NOMO-1 treated with dmso at 0.1 percent for 144 hours (cell line): ENCODE results near the gene POLN.
"Not testable (repeated sequence)": the region's sequence is repeated elsewhere in the genome, so short reads cannot be mapped to it uniquely, and the experiment has no call there.

ENCODE experiments used
- DNase-seq: peaks from one replicate; lab custom pipeline; 2025; ENCODE audit not compliant: unreplicated experiment; lab: John Stamatoyannopoulos, UW

The POLN gene

DNA sequence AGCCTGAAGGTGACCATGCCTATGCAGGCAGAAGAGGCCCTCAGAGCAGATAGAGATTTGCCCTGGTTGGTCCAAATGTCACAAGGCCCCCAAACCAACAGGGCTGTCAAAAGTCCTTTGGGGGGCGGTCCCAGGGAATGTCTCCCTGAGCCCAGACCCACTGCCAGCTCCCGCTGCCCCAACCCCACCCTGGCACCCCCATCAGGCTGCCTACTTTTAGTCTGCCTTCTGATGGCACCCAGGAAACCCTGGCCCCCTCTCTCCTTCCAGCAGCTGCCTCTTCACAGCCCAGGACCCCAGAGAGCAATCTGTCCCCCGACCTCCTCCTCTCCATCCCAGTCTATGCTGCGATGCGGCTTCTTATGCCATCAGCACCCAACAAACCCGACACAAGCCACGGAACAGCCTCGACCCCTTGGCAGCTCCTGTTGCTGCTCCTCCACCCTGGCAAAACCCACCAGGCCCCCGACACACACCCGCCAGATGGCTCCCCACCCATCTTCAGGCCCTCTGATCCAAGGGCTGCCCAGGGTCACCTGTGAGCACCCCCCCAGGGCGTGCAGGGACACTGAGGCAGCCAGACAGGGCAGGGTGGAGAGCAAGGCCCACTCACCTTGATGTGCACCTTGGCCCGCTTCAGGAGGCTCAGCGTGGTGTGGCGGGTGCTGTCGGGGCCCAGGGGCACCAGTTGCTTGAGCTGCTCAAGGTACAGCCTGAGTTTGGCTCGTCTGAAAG, 10.0 kb upstream of the POLN start:
- no peak for DNase-seq

GRCh38 chr4:2251073-2251794, 9.3 kb upstream of the POLN start:
- DNase-seq, result no peak

- no peak for DNase-seq
Measured at GRCh38 chr4:2250357-2251072, 8.6 kb upstream of the POLN start.

GRCh38 chr4:2249526-2250356, 7.8 kb upstream of the POLN start:
- DNase-seq, result no peak

GRCh38 chr4:2248821-2249261, 6.9 kb upstream of the POLN start:
- no peak for DNase-seq

- DNase-seq, result no peak
Measured at GRCh38 chr4:2248044-2248780, 6.3 kb upstream of the POLN start.

GRCh38 chr4:2247128-2248043, 5.5 kb upstream of the POLN start:
- DNase-seq, result no peak

GRCh38 chr4:2246384-2247127, 4.6 kb upstream of the POLN start:
- no peak for DNase-seq

DNA sequence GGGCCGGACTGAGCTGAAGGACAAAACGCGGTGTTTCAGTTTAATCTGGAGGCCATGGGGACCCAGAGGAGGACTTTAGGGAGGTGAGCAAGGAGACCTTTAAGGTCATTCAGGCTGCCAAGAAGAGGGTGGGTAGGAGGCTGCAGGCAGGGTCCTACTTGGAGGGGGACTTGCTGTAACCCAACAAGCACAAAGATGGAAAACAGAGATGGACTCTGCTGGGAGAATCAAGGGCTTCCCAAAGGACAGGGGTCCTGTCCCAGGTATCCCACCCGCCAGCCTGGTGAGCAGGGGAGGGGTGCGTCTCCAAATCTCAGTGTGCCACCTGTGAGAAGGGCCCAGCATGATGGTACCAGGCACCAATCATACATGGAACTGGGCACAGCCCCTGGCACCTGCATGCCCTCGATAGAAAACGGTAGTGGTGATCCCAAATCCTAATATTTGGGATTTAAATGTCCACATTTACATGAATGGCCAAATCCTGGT, 3.9 kb upstream of the POLN start:
- no peak for DNase-seq

- no peak for DNase-seq
Measured at GRCh38 chr4:2245057-2245786, 3.3 kb upstream of the POLN start.

- peak; percentile 78 for DNase-seq
Measured at GRCh38 chr4:2243681-2244380, 1.9 kb upstream of the POLN start.

DNA sequence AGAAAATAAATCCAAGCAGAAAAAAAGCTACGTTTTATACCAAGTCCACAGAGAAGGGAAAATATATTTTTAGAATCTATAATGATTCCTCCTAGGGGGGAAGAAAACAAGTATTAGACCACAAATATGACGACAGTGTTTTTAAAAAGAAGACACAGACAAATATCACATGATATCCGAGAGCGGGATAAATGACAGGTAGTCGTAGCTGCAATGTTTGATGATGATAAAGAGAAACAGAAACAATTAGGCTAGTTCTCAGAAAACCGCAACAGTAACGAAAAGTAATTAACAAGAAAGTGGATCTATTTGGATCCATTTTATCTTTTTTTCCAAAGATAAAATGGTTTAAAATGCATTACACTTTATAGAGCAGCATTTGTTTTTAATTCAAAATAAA, 918 bp downstream of the POLN start:
- DNase-seq, result no peak

DNA sequence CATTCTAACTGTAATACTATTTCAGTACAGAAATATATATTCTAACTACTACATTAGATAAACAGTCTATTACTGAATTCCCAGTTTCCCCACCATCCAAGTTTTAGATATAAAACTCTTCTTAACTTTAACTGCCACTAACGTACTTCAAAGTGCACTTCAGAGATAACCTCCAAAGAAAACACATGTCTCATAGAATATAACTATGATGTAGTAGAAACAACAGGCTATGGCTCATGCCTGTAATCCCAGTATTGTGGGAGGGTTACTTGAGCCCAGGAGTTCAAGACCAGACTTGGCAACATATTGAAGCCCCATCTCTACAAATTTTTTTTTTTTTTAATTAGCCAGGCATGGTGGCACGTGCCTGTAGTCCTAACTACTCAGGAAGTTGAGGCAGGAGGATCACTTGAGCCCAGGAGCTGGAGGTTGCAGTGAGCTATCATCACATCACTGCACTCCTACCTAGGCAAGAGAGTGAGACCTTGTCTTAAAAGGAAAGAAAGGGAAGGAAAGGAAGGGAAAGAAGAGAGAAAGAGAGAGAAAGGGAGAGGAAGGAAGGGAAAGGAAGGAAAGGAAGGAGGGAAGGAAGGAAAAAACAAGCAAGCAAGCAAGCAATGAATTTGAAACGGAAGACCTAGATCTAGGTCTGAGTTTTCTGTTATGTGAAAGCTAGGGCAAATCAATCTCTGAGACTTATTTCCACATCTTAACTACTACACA, 4.8 kb downstream of the POLN start:
- DNase-seq, result no peak

DNA sequence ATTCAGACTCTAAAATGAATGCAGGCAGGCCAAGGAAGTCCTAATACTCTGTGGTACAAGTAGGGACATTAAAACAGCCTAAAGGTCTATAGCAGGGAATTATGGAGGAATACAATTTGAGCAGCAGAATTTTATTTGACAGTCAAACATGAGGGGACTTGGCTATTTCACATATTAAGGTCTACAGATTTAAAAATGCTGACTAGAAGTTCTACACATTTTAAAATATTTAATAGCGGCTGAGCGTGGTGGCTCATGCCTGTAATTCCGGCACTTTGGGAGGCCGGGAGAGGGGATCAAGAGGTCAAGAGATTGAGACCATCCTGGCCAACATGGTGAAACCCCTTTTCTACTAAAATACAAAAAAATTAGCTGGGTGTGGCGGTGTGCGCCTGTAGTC, 10.8 kb downstream of the POLN start:
- no peak for DNase-seq

DNA sequence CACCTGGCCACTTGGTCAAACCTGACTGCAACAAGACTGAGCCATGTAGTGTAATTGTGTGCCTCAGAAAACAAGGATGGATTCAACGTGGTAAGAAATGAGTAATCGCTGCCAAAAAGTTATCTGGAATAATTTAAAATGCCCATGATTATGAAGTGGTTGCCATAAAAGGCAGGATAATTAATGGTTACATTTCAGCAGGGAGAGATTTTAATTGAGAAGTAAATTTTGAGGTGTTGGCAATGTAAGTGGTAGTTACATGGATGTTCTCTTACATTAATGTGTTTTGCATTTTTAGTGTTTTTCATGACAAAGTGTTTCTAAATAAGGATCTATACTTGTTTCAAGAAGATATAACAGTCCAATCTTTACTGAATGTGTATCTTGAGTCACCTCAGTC, 15.7 kb downstream of the POLN start:
- no peak for DNase-seq

DNA sequence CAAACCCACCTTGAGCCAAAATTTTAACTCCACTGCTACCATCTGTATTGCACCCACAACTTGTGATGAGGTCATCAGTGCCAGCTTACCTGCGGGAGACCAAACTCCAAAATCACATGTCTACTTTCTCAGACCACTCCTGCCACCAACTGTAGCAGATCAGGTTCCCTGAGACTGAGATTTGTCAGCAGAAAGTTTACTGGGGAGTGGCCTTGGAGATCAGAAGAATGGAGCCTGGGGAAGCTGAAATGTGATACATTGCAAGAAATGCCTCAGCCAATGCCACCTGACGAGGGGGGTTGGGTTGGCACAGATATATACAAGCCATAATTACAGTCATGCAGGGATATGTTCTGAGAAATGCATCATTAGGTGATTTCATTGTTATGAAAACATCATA, 19.1 kb downstream of the POLN start:
- DNase-seq, result no peak

- not testable (repeated sequence) for DNase-seq
Measured at GRCh38 chr4:2221378-2221777, 20.5 kb downstream of the POLN start.
